Stimulated activated CD4-positive, alpha-beta T cell treated with anti-CD3 and anti-CD28 coated beads, TNF-alpha, amount 100 ng/mL, for 24 hours (primary cell): ENCODE data around the gene PRR13.

Experiments
- DNase-seq, 3 experiments: peaks; one replicate each; pipeline ENCODE4 v3.0.0-alpha.2; 2020; ENCODE audit warnings: low read depth in 3 of 3

Gene PRR13

GRCh38 chr12:53493610-53494391, 52.3 kb downstream of the PRR13 start:
- DNase-seq: no peak
